ENCODE data around the gene SYP. TPM values are rescaled to one million over a fixed set of nuclear protein-coding genes. Genes with fewer than 3 reads are reported as not detected.

The SYP gene
- total and polyA plus RNA-seq, 9 donors, result 0.69 to 3.3 (median 1.9) TPM

DNA sequence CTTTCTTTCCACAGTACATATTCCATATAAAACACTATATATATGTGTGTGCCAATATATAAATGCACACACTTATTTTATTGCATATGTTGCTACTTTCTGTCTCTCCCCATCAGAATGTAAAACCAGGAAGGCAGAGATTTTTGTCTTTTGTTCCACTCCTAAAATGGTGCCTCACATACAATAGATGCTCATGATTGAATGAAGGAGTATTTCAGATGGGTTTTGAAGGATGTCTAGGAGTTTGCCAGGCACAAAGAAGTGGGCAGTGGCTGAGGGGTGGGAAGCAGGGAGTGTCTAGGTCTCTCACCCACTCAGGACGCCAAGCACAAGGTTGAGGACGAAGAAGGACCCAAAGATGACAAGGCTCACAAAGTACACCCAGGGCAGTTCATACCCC lies 27.7 kb upstream of the SYP start:
- TF ChIP-seq POLR2A (IDR thresholded peaks at IDR 0.05) (no peak), EP300 (IDR thresholded peaks at IDR 0.05) (no peak)
- TF ChIP-seq, protein P1, sequence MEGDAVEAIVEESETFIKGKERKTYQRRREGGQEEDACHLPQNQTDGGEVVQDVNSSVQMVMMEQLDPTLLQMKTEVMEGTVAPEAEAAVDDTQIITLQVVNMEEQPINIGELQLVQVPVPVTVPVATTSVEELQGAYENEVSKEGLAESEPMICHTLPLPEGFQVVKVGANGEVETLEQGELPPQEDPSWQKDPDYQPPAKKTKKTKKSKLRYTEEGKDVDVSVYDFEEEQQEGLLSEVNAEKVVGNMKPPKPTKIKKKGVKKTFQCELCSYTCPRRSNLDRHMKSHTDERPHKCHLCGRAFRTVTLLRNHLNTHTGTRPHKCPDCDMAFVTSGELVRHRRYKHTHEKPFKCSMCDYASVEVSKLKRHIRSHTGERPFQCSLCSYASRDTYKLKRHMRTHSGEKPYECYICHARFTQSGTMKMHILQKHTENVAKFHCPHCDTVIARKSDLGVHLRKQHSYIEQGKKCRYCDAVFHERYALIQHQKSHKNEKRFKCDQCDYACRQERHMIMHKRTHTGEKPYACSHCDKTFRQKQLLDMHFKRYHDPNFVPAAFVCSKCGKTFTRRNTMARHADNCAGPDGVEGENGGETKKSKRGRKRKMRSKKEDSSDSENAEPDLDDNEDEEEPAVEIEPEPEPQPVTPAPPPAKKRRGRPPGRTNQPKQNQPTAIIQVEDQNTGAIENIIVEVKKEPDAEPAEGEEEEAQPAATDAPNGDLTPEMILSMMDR (IDR thresholded peaks at IDR 0.05), result no peak
- no peak overlapping the region for H3K4me3 ChIP-seq
- intact Hi-C loops (cut with DNase I), result no loop called here
- no peaks in the 10 kb centered on the region for H3K36me3 ChIP-seq
- no peak for DNase-seq
- no peaks in the 10 kb centered on the region for H3K9me3 ChIP-seq
- H3K27me3 ChIP-seq, result no peaks in the 10 kb centered on the region
- no peaks in the 10 kb centered on the region for H3K4me1 ChIP-seq (ENCODE audit: insufficient read depth)
- 61 to 68% (median 66%) methylated on average over 2 of the region's 2 CpGs for WGBS, 3 donors
- no peak overlapping the region for H3K27ac ChIP-seq

DNA sequence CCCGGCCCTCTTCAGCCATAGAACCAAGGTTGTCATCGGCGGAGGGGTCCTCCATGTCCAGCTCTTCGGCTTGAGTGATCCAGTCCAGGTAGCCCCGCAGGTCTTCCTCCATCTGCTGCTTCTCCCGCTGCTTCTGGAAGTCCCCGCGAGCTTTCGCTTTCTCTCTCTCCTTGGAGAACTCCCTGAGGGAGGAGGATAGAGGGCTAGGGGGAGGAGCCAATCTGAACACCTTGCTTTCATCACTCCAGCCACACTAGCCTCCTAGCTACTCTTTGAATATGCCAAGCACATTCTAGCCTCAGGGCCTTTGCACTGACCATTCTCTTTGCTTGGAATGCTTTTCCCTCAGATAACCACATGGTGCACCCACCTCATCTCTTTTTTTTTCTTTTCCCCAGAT lies 27.0 kb upstream of the SYP start:
- no peak for DNase-seq
- TF ChIP-seq POLR2A (IDR thresholded peaks at IDR 0.05) (no peak), EP300 (IDR thresholded peaks at IDR 0.05) (no peak)
- TF ChIP-seq, protein P1 (IDR thresholded peaks at IDR 0.05), result no peak
- intact Hi-C loops (cut with DNase I), result no loop called here
- Histone ChIP-seq H3K4me3 (no peak overlapping the region), H3K36me3 (no peaks in the 10 kb centered on the region), H3K27ac (no peak overlapping the region), H3K4me1 (ENCODE audit: insufficient read depth) (no peaks in the 10 kb centered on the region), H3K27me3 (no peaks in the 10 kb centered on the region), H3K9me3 (no peaks in the 10 kb centered on the region)
- WGBS, 3 donors, result 88 to 91% (median 91%) methylated on average over 9 of the region's 9 CpGs

DNA sequence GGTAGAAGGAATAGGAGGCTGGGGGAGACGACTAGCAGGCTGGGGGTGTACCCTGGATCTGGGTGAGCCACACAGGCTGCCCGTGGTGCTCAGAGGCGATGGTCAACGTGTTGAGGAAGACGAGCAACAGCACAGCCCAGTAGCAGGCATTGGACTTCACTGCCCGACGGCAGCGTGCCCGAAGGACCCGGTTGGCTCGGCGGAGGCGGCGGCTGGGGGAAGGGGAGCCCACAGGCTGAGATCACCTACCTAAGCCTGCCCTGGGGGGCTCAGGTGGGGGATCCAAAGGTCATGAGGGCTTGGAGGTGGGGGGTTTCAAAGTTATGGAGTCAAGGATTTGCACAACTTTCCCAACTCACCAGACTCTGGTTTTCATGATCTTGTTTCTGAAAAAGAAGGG lies 25.9 kb upstream of the SYP start:
- intact Hi-C loops (cut with DNase I), result no loop called here
- H3K4me3 ChIP-seq, result no peak overlapping the region
- H3K27me3 ChIP-seq, result no peaks in the 10 kb centered on the region
- no peaks in the 10 kb centered on the region for H3K36me3 ChIP-seq
- no peak overlapping the region for H3K27ac ChIP-seq
- no peaks in the 10 kb centered on the region for H3K9me3 ChIP-seq
- H3K4me1 ChIP-seq (ENCODE audit: insufficient read depth), result no peaks in the 10 kb centered on the region
- WGBS, 3 donors, result 66 to 78% (median 71%) methylated on average over 14 of the region's 14 CpGs
- TF ChIP-seq POLR2A (IDR thresholded peaks at IDR 0.05) (no peak), EP300 (IDR thresholded peaks at IDR 0.05) (no peak)
- TF ChIP-seq, protein P1 (IDR thresholded peaks at IDR 0.05), result no peak
- DNase-seq, result no peak

DNA sequence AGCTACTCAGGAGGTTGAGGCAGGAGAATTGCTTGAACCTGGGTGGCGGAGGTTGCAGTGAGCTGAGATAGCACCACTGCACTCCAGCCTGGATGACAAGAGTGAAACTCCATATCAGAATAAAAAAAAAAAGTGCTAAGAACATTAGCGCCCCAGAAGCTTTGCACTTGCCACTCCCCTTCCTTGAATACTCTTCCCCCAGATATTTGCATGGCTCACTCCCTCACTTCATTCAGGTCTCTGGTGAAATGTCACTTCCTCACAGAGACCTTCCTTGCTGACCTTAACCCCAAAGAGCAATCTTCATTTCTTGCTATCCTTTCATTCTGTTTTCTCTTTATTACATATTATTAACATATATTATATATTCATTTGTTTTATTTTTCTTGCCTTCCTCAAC lies 21.9 kb upstream of the SYP start:
- Histone ChIP-seq H3K27me3 (no peaks in the 10 kb centered on the region), H3K4me1 (ENCODE audit: insufficient read depth) (no peaks in the 10 kb centered on the region), H3K9me3 (peaks cover 0 to 5% of the 10 kb centered on the region in 2 donors), H3K4me3 (no peak overlapping the region), H3K27ac (no peak overlapping the region), H3K36me3 (no peaks in the 10 kb centered on the region)
- DNase-seq, result no peak
- 71 to 81% (median 72%) methylated on average over 2 of the region's 2 CpGs for WGBS, 3 donors
- TF ChIP-seq POLR2A (IDR thresholded peaks at IDR 0.05) (no peak), EP300 (IDR thresholded peaks at IDR 0.05) (no peak)
- TF ChIP-seq, protein P1 (IDR thresholded peaks at IDR 0.05), result no peak
- intact Hi-C loops (cut with DNase I), result no loop called here

DNA sequence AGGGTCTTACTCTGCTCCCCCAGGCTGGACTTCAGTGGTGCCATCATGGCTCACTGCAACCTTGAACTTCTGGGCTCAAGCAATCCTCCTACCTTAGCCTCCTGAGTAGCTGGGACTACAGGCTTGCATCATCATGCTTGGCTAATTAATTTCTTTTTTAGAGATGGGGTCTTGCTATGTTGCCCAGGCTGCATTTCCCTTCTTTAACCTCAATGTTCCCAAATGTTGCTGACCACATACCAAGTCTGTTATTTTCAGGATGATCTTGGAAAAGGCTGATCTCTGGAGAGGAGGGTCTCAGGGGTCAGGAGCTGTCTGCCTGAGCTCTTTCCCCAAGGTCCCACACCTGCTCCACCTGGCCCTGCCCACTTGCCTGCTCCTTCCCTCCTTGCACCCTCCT lies 20.1 kb upstream of the SYP start:
- intact Hi-C loops (cut with DNase I), result no loop called here
- H3K27ac ChIP-seq, result no peak overlapping the region
- TF ChIP-seq POLR2A (IDR thresholded peaks at IDR 0.05) (no peak), EP300 (IDR thresholded peaks at IDR 0.05) (no peak)
- TF ChIP-seq, protein P1 (IDR thresholded peaks at IDR 0.05), result no peak
- no peaks in the 10 kb centered on the region for H3K4me1 ChIP-seq (ENCODE audit: insufficient read depth)
- peaks cover 0 to 5% of the 10 kb centered on the region in 2 donors for H3K9me3 ChIP-seq
- no peaks in the 10 kb centered on the region for H3K36me3 ChIP-seq
- H3K27me3 ChIP-seq, result no peaks in the 10 kb centered on the region
- H3K4me3 ChIP-seq, result no peak overlapping the region
- no peak for DNase-seq

All from ovary (tissue), 9 donors.